ENCODE measurements around the gene RTF1.

DNA sequence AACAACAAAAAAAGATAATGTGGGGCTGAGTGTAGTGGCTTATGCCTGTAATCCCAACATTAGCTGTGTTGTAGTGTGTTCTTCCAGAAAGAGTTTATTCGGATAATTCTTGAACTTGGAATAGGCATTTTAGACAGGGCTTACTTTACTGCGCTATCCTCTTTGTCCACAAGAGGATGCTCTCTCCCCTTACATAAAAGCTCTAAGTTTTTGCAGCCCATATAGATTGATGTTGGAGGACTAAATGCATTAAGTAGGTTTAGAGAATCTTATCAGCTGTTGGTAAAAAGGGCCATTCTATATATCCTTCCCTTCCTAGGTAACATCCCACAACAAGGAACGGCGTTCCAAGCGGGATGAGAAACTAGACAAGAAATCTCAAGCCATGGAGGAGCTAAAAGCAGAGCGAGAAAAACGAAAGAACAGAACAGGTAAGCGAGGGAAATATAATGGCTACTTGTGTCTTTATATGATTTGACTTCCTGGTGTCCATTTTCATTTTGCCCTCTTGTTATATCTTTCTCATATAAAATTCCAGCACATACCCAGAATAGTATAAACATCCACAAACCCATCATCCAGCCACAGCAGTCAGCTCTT is 49.0 kb downstream of the RTF1 start:
- TF ChIP-seq, protein P1, sequence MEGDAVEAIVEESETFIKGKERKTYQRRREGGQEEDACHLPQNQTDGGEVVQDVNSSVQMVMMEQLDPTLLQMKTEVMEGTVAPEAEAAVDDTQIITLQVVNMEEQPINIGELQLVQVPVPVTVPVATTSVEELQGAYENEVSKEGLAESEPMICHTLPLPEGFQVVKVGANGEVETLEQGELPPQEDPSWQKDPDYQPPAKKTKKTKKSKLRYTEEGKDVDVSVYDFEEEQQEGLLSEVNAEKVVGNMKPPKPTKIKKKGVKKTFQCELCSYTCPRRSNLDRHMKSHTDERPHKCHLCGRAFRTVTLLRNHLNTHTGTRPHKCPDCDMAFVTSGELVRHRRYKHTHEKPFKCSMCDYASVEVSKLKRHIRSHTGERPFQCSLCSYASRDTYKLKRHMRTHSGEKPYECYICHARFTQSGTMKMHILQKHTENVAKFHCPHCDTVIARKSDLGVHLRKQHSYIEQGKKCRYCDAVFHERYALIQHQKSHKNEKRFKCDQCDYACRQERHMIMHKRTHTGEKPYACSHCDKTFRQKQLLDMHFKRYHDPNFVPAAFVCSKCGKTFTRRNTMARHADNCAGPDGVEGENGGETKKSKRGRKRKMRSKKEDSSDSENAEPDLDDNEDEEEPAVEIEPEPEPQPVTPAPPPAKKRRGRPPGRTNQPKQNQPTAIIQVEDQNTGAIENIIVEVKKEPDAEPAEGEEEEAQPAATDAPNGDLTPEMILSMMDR (IDR thresholded peaks at IDR 0.05): peak; percentile 79
- TF ChIP-seq EZH2 (IDR thresholded peaks at IDR 0.05) (no peak), EZH2phosphoT487 (IDR thresholded peaks at IDR 0.05) (no peak)

All from neural progenitor cell (in vitro differentiated cells).